AG10803 (cell line): ENCODE measurements around the gene SPATS2L.

Experiments
- DNase-seq: peaks from one replicate; pipeline ENCODE4 v3.0.0; 2010; ENCODE audit warnings: low read depth
- H3K4me3 ChIP-seq: 2 replicates; pipeline ENCODE4 v1.5.1; 2011; ENCODE audit warnings: mild to moderate bottlenecking, low read length, control low read depth
- CTCF ChIP-seq: conservative IDR thresholded peaks from 2 replicates; pipeline ENCODE4 v1.5.1; 2011; ENCODE audit warnings: mild to moderate bottlenecking, low read length, control low read depth, inconsistent platforms

Gene SPATS2L

GRCh38 chr2:200475795-200476194 lies 169.3 kb downstream of the SPATS2L start:
- no peak for DNase-seq
- H3K4me3 ChIP-seq: no peak overlapping the region
- TF ChIP-seq CTCF: no peak

- no peak for DNase-seq
- H3K4me3 ChIP-seq: no peak overlapping the region
- TF ChIP-seq CTCF: no peak
Measured at GRCh38 chr2:200476836-200477235, 170.3 kb downstream of the SPATS2L start.

- no peak for TF ChIP-seq CTCF
Measured at GRCh38 chr2:200477667-200478131, 171.2 kb downstream of the SPATS2L start.

GRCh38 chr2:200479692-200480265 lies 173.3 kb downstream of the SPATS2L start:
- DNase-seq: peak; percentile 79
- no peak for TF ChIP-seq CTCF
- H3K4me3 ChIP-seq: no peak overlapping the region

More at GRCh38 chr2:200477667-200478131, 171.2 kb downstream of the SPATS2L start:
- DNase-seq: no peak
- no peak overlapping the region for H3K4me3 ChIP-seq

- no peak for TF ChIP-seq CTCF
- no peak for DNase-seq
- H3K4me3 ChIP-seq: no peak overlapping the region
Measured at GRCh38 chr2:200482194-200482593, 175.7 kb downstream of the SPATS2L start.

- no peak for DNase-seq
- peak; percentile 37 for TF ChIP-seq CTCF
- H3K4me3 ChIP-seq: no peak overlapping the region
Measured at GRCh38 chr2:200483729-200484198, 177.3 kb downstream of the SPATS2L start.

GRCh38 chr2:200484934-200485333 lies 178.4 kb downstream of the SPATS2L start:
- DNase-seq: no peak
- no peak overlapping the region for H3K4me3 ChIP-seq
- no peak for TF ChIP-seq CTCF
